HS-5 (cell line): ENCODE results near the gene CLPTM1L.

Experiments used
- DNase-seq: peaks from one replicate; pipeline ENCODE4 v3.0.0-alpha.2; 2012; ENCODE audit warnings: low read depth

Gene CLPTM1L, protein sequence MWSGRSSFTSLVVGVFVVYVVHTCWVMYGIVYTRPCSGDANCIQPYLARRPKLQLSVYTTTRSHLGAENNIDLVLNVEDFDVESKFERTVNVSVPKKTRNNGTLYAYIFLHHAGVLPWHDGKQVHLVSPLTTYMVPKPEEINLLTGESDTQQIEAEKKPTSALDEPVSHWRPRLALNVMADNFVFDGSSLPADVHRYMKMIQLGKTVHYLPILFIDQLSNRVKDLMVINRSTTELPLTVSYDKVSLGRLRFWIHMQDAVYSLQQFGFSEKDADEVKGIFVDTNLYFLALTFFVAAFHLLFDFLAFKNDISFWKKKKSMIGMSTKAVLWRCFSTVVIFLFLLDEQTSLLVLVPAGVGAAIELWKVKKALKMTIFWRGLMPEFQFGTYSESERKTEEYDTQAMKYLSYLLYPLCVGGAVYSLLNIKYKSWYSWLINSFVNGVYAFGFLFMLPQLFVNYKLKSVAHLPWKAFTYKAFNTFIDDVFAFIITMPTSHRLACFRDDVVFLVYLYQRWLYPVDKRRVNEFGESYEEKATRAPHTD

DNA sequence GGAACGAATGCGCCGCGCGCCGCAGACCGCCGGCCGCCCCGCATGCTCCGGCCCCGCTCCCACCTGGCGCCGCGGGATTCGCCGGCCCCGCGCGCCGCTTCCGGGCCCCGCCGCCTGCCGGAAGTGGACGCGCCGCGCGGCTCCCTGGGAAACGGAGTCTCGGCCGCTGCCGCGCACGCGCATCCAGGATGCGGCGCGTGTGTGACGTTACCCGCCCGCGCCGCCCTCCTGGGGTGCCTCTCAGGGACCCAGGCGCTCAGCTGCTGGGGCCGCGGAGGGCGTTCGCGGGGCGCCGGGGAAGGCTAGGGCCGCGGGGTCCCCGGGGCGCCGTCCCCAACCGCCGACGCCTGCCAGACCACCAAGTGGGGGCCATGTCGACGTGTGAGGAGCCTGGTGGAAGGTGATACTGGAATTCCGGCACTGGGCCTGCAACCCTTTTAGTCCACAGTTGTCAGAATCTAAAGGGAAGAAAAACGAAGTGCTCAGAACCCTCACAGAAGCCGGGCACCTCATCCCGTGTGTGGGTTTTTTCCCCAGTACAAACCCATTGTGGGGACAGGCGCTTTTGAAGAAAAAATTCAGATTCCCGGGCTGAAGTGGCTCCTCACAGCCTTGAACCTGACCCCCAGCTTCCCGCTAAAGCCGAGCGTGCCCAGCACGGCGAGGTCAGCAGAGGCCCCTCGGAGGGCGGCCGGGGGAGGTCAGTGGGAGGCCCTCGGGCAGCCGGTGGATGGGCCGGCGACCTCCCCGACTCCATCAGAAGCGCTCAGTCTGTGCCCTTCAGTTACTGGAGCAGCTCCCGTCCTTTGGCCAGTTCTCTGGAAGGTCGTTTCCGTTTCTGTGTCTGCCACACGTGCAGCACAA, at the start of gene CLPTM1L:
TSS of gene CLPTM1L (minus strand) at position 125 of the 864 bp plus-strand sequence. CDS start 258 bp downstream, outside the sequence.
- peak; percentile 38 for DNase-seq

DNA sequence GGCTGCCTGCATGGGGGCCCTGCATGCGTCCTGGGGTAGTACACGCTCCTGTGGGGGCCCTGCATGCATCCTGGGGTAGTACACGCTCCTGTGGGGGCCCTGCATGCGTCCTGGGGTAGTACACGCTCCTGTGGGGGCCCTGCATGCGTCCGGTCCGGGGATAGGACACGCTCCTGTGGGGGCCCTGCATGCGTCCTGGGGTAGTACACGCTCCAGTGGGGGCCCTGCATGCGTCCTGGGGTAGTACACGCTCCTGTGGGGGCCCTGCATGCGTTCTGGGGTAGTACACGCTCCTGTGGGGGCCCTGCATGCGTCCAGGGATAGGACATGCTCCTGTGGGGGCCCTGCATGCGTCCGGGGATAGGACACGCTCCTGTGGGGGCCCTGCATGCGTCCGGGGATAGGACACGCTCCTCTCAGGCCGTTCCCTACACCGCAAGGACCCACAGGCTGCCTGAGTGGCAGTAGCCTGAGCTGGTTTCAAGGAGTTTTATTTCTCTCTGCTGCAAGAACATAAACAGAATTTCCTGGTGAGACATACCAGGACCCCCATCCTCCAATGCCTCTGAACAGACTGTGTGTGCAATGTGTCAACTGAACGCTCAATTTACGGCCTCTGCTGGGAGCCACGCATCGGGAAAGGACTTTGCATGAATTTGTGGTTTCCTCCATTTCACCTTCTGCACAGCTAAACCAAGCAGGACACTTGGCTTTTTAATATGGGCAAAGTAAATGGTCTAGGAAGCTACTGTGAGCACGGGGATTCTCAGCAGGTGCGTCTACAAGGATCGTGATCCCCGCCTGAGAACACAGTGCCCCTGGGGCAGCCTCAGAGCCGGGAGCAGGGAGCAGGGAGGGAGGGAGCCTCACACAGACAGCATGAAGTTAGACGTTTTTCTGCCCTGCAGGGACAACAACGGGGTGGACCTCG, 48.9 kb upstream of the CLPTM1L start:
- no peak for DNase-seq

GRCh38 chr5:1392801-1393565, 48.1 kb upstream of the CLPTM1L start:
- no peak for DNase-seq

DNA sequence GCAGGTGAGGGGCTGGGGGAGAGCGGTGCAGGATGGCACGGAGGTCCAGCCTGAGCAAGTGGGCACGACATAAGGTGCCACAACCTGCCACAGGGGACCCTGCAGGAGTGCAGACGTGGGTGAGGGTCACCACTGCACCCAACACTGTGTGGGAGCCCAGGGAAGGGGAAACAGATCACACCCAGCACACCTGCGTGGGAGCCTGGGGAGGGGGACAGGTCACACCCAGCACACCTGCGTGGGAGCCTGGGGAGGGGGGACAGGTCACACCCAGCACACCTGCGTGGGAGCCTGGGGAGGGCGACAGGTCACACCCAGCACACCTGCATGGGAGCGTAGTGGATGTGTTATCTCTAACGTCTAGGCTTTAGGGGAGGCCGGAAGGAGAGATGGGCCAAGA, 47.4 kb upstream of the CLPTM1L start:
- no peak for DNase-seq

GRCh38 chr5:1391691-1392090, 46.8 kb upstream of the CLPTM1L start:
- no peak for DNase-seq

GRCh38 chr5:1390861-1391600, 46.1 kb upstream of the CLPTM1L start:
- DNase-seq = no peak

GRCh38 chr5:1390333-1390732, 45.4 kb upstream of the CLPTM1L start:
- no peak for DNase-seq

DNA sequence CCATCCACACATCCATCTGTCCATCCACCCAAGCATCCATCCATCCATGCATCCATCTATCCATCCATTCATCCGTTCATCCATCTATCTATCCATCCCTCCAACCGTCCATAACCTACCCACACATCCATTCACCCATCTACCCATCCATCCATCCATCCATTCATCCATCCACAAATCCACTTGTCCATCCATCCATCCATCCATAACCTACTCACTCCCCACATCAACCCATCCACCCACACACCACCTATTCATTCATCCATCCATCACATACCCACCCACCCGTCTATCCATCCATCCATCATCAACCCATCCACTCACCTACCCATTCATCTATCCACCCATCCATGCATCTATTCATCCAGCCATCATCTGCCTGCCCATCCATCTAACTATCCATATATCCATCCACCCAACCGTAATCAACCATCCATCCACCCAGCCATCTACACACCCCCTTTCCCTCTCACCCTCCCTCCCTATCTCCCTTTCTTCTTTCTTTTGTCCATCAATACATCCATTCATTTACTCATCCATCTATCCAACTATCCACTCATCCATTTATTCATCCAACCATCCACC, 43.6 kb upstream of the CLPTM1L start:
- no peak for DNase-seq

- DNase-seq = no peak
Measured at GRCh38 chr5:1387876-1388275, 43.0 kb upstream of the CLPTM1L start.

GRCh38 chr5:1387059-1387755, 42.3 kb upstream of the CLPTM1L start:
- no peak for DNase-seq

DNA sequence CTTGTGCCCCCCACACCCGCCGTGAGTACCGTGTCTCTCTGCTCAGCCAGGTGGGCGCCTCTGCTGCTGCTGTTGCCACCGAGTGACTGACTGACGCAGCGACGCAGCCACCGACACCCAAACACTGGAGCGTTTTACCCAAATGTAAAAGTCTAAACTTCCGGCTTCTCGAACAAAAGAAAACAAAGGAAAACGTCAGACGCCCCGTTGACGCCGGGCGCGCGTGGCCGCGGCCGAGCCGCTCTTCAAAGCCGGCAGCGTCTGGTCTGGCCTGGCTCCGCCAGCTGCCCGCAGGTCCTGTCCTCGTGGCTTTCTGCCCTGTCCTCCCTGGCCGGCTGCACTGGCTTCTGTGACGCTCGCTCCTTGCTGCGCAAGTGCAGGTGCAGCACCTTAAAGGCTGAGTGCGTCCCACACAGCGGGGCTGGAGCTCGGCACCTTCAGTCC, 41.4 kb upstream of the CLPTM1L start:
- DNase-seq = no peak

DNA sequence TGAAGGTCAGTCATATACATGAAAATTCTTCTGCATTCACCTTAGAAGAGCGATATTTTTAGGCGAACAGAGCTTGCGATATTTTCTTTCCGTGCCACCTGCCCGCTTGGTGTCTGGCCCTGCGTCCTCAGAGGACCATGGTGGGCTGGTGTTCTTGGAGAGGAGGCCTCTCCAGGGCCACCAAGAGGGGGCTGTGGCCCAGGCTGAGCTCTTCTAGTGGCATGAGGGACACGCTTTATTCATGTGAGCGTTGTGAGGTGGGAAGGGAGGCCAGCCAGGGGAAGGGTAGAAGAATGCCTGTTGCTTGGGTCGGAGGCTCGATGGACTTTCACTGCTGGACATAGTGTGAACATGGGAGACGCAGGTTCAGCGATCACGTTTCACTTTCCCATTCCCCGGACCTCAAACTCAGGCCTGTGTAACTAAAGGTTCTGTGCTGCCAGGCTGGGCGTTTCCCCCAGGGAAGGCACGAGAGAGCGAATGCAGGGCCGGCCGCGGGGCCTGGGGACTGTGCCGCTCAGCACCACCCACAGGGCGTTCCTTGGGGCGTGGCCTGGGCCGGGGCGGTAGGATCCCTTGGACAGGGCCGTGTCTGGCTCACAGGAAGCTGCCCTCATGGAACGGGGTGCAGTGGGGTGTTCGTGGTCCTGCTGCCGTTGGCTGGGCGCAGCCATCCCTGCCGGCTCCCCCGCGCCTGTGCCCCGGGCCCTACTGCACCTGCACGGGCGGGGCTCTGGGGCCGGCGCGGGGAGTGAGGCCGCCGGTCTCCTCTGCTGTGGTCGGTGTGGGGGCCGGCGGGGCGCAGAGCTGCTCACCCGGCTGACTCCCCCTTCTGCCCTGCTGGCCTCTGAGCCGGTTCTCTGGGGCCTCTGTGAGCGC, 40.7 kb upstream of the CLPTM1L start:
- DNase-seq = no peak

- DNase-seq = no peak
Measured at GRCh38 chr5:1384521-1384920, 39.6 kb upstream of the CLPTM1L start.

- no peak for DNase-seq
Measured at GRCh38 chr5:1383886-1384401, 39.0 kb upstream of the CLPTM1L start.

GRCh38 chr5:1383344-1383743, 38.4 kb upstream of the CLPTM1L start:
- DNase-seq = no peak

GRCh38 chr5:1382248-1382700, 37.4 kb upstream of the CLPTM1L start:
- DNase-seq = no peak

GRCh38 chr5:1381370-1382247, 36.7 kb upstream of the CLPTM1L start:
- no peak for DNase-seq
